ENCODE data around the gene TMEM132C. TPM values are rescaled to one million over a fixed set of nuclear protein-coding genes. Genes with fewer than 3 reads are reported as not detected.

The TMEM132C gene
- total and polyA plus RNA-seq, 4 donors: 0.05 to 0.08 (median 0.05) TPM; not detected in 1

GRCh38 chr12:128328961-128329360 lies 62.0 kb downstream of the TMEM132C start:
- no peak for DNase-seq (ENCODE audit: low spot score)
- Histone ChIP-seq H3K9me3 (ENCODE audit: control insufficient read depth in 4 of 4, low read length in 3 of 4) (peaks cover 0 to 1% (median 0%) of the 10 kb centered on the region in 4 donors), H3K36me3 (ENCODE audit: control insufficient read depth in 4 of 4, insufficient read depth in 3 of 4, low read depth in 1 of 4, low read length in 3 of 4) (no peaks in the 10 kb centered on the region), H3K9ac (ENCODE audit: low read depth in 1 of 2, low read length in 2 of 2) (no peak overlapping the region), H3K27ac (ENCODE audit: low read depth in 1 of 2, low read length in 2 of 2) (no peak overlapping the region), H3K4me1 (ENCODE audit: control insufficient read depth in 4 of 4, insufficient read depth in 4 of 4, low read length in 3 of 4) (no peaks in the 10 kb centered on the region), H3K4me3 (ENCODE audit: low read depth in 1 of 3, low read length in 3 of 3) (no peak overlapping the region), H3K27me3 (ENCODE audit: control insufficient read depth in 4 of 4, insufficient read depth in 4 of 4, low read length in 3 of 4) (no peaks in the 10 kb centered on the region)
- no peak for TF ChIP-seq YY1 (IDR thresholded peaks at IDR 0.05)
- TF ChIP-seq NR2F2 (IDR thresholded peaks at IDR 0.05): no peak
- TF ChIP-seq HNF4G (IDR thresholded peaks at IDR 0.05): no peak
- no peak for TF ChIP-seq HNF4A (conservative IDR thresholded peaks at IDR 0.05)
- TF ChIP-seq FOXA1 (IDR thresholded peaks at IDR 0.05): no peak
- no peak for TF ChIP-seq GABPA (IDR thresholded peaks at IDR 0.05 in 1 of 2, conservative IDR thresholded peaks at IDR 0.05 in 1 of 2)
- no peak for TF ChIP-seq EGR1 (IDR thresholded peaks at IDR 0.05; ENCODE audit: low read depth in 2 of 2)
- no peak for TF ChIP-seq ZBTB33 (IDR thresholded peaks at IDR 0.05)
- no peak for TF ChIP-seq MAX (IDR thresholded peaks at IDR 0.05)
- no peak for TF ChIP-seq RXRA (IDR thresholded peaks at IDR 0.05)
- no peak for TF ChIP-seq TAF1 (conservative IDR thresholded peaks at IDR 0.05)
- no peak for TF ChIP-seq CTCF (IDR thresholded peaks at IDR 0.05; ENCODE audit: low read depth, low read length, missing input control)
- TF ChIP-seq SP1 (IDR thresholded peaks at IDR 0.05): no peak
- 84% methylated on average over 8 of the region's 8 CpGs for WGBS

GRCh38 chr12:128336204-128337070 lies 69.5 kb downstream of the TMEM132C start:
- Histone ChIP-seq H3K4me1 (ENCODE audit: control insufficient read depth in 4 of 4, insufficient read depth in 4 of 4, low read length in 3 of 4) (no peaks in the 10 kb centered on the region), H3K4me3 (ENCODE audit: low read depth in 1 of 3, low read length in 3 of 3) (no peak overlapping the region), H3K27me3 (ENCODE audit: control insufficient read depth in 4 of 4, insufficient read depth in 4 of 4, low read length in 3 of 4) (peaks cover 0 to 2% (median under 1%) of the 10 kb centered on the region in 4 donors), H3K36me3 (ENCODE audit: control insufficient read depth in 4 of 4, insufficient read depth in 3 of 4, low read depth in 1 of 4, low read length in 3 of 4) (no peaks in the 10 kb centered on the region), H3K9ac (ENCODE audit: low read depth in 1 of 2, low read length in 2 of 2) (no peak overlapping the region), H3K27ac (ENCODE audit: low read depth in 1 of 2, low read length in 2 of 2) (no peak overlapping the region), H3K9me3 (ENCODE audit: control insufficient read depth in 4 of 4, low read length in 3 of 4) (peaks cover 0 to 5% (median 1%) of the 10 kb centered on the region in 4 donors)
- no peak for DNase-seq (ENCODE audit: low spot score)
- 79% methylated on average over 3 of the region's 3 CpGs for WGBS
- TF ChIP-seq ATF3 (IDR thresholded peaks at IDR 0.05): no peak
- TF ChIP-seq SP1 (IDR thresholded peaks at IDR 0.05): no peak
- no peak for TF ChIP-seq HNF4A (conservative IDR thresholded peaks at IDR 0.05)
- no peak for TF ChIP-seq FOXA2 (IDR thresholded peaks at IDR 0.05)
- TF ChIP-seq ZBTB33 (IDR thresholded peaks at IDR 0.05): no peak
- no peak for TF ChIP-seq YY1 (IDR thresholded peaks at IDR 0.05)
- no peak for TF ChIP-seq FOXA1 (IDR thresholded peaks at IDR 0.05)
- no peak for TF ChIP-seq CTCF (IDR thresholded peaks at IDR 0.05; ENCODE audit: low read depth, low read length, missing input control)
- no peak for TF ChIP-seq RAD21 (IDR thresholded peaks at IDR 0.05)
- TF ChIP-seq JUND (IDR thresholded peaks at IDR 0.05): no peak
- no peak for TF ChIP-seq RXRA (IDR thresholded peaks at IDR 0.05)
- TF ChIP-seq EGR1 (IDR thresholded peaks at IDR 0.05; ENCODE audit: low read depth in 2 of 2): no peak
- TF ChIP-seq GABPA (IDR thresholded peaks at IDR 0.05 in 1 of 2, conservative IDR thresholded peaks at IDR 0.05 in 1 of 2): no peak
- TF ChIP-seq HNF4G (IDR thresholded peaks at IDR 0.05): no peak
- TF ChIP-seq NR2F2 (IDR thresholded peaks at IDR 0.05): no peak

Data from liver (tissue), 9 donors.